Smooth muscle cell (in vitro differentiated cells): ENCODE data around the gene NSUN4. TPM values are rescaled to one million over a fixed set of nuclear protein-coding genes. Genes with fewer than 3 reads are reported as not detected.

ENCODE experiments used
- DNase-seq: peaks from one replicate; lab custom pipeline; 2025; ENCODE audit not compliant: unreplicated experiment; lab: John Stamatoyannopoulos, UW
- H2AFZ ChIP-seq: fragments of 200-600 bp; sonication (generic); 2 replicates; pipeline ENCODE4 v1.6.0; 2016; ENCODE audit warnings: antibody characterized with exemption, low read depth, mild to moderate bottlenecking
- H3F3A ChIP-seq: fragments of 200-600 bp; sonication (generic); 2 replicates; pipeline ENCODE4 v1.6.0; 2017; ENCODE audit warnings: antibody characterized with exemption, low read depth
- H3K27ac ChIP-seq: fragments of 200-600 bp; sonication (generic); 2 replicates; pipeline ENCODE4 v1.5.1; 2016; ENCODE audit warnings: low read depth, mild to moderate bottlenecking
- H3K27me3 ChIP-seq: fragments of 200-600 bp; sonication (generic); 2 replicates; pipeline ENCODE4 v1.6.1; 2016; ENCODE audit warnings: low read depth, mild to moderate bottlenecking
- H3K36me3 ChIP-seq: fragments of 200-600 bp; sonication (generic); 2 replicates; pipeline ENCODE4 v1.5.1; 2016; ENCODE audit warnings: low read depth
- H3K4me1 ChIP-seq: fragments of 200-600 bp; sonication (generic); 2 replicates; pipeline ENCODE4 v1.5.1; 2016; ENCODE audit warnings: low read depth
- H3K4me2 ChIP-seq: fragments of 200-600 bp; sonication (generic); 2 replicates; pipeline ENCODE4 v1.6.0; 2016; ENCODE audit warnings: mild to moderate bottlenecking
- H3K4me3 ChIP-seq: fragments of 200-600 bp; sonication (generic); 2 replicates; pipeline ENCODE4 v1.5.1; 2016; ENCODE audit warnings: mild to moderate bottlenecking
- H3K79me2 ChIP-seq: fragments of 200-600 bp; sonication (generic); 2 replicates; pipeline ENCODE4 v1.6.0; 2016; ENCODE audit warnings: low read depth, mild to moderate bottlenecking
- H3K9ac ChIP-seq: fragments of 200-600 bp; sonication (generic); 2 replicates; pipeline ENCODE4 v1.6.0; 2016; ENCODE audit warnings: low read depth
- H3K9me3 ChIP-seq: fragments of 200-600 bp; sonication (generic); replicated peaks from 2 replicates; pipeline ENCODE4 v1.5.1; 2016; ENCODE audit warnings: low read depth
- H4K20me1 ChIP-seq: fragments of 200-600 bp; sonication (generic); 2 replicates; pipeline ENCODE4 v1.6.0; 2016; ENCODE audit warnings: low read depth
- CTCF ChIP-seq: fragments of 200-600 bp; sonication (generic); IDR thresholded peaks from 2 replicates; pipeline ENCODE4 v1.5.1; 2017; ENCODE audit warnings: borderline replicate concordance, mild to moderate bottlenecking, antibody characterized with exemption; ENCODE audit not compliant: insufficient read depth, poor library complexity, severe bottlenecking
- WGBS: methylation state at CpG from one replicate; pipeline ENCODE4 v1.1.7; 2016; ENCODE audit warnings: low lambda C conversion rate; 5-methylcytosine and 5-hydroxymethylcytosine counted together
- polyA plus RNA-seq: library from polyadenylated mRNA; unstranded; fragments of >200 nt; fragmentation: Nextera tagmentation; extraction: Ambion mirVana; gene quantifications from 2 replicates; pipeline ENCODE4 v1.2.1, GENCODE V29; 2016
- total RNA-seq: library from RNA; depleted of rRNA; stranded (reverse); fragments of >200 nt; gene quantifications from 2 replicates; pipeline ENCODE4 v1.2.3, GENCODE V29; 2014

NSUN4 gene
- total and polyA plus RNA-seq, 2 experiments from 2014 or later = 10.8 to 14.1 TPM

GRCh38 chr1:46404482-46405196, 64.0 kb downstream of the NSUN4 start:
- WGBS = 94% methylated on average over 7 of the region's 7 CpGs
- Histone ChIP-seq H3K9me3 (no peaks in the 10 kb centered on the region), H3F3A (no peaks in the 10 kb centered on the region), H4K20me1 (no peaks in the 10 kb centered on the region), H3K4me3 (no peak overlapping the region), H3K27ac (no peak overlapping the region), H2AFZ (no peak overlapping the region), H3K27me3 (peaks cover 2% of the 10 kb centered on the region), H3K79me2 (no peaks in the 10 kb centered on the region), H3K4me2 (no peak overlapping the region), H3K36me3 (no peaks in the 10 kb centered on the region), H3K9ac (no peak overlapping the region), H3K4me1 (peaks cover 8% of the 10 kb centered on the region)
- DNase-seq = no peak
- no peak for TF ChIP-seq CTCF

GRCh38 chr1:46405197-46405555, 64.6 kb downstream of the NSUN4 start:
- Histone ChIP-seq H3K79me2 (no peaks in the 10 kb centered on the region), H3K27ac (no peak overlapping the region), H2AFZ (no peak overlapping the region), H3K27me3 (no peaks in the 10 kb centered on the region), H3K4me2 (no peak overlapping the region), H3K9me3 (no peaks in the 10 kb centered on the region), H4K20me1 (no peaks in the 10 kb centered on the region), H3K36me3 (no peaks in the 10 kb centered on the region), H3F3A (no peaks in the 10 kb centered on the region), H3K4me1 (peaks cover 8% of the 10 kb centered on the region), H3K4me3 (no peak overlapping the region), H3K9ac (no peak overlapping the region)
- no peak for TF ChIP-seq CTCF
- DNase-seq = no peak
- 94% methylated on average over 8 of the region's 12 CpGs for WGBS

GRCh38 chr1:46405724-46406123, 65.1 kb downstream of the NSUN4 start:
- Histone ChIP-seq H3K9ac (no peak overlapping the region), H2AFZ (no peak overlapping the region), H3K4me1 (peaks cover 8% of the 10 kb centered on the region), H4K20me1 (no peaks in the 10 kb centered on the region), H3K36me3 (no peaks in the 10 kb centered on the region), H3F3A (no peaks in the 10 kb centered on the region), H3K4me3 (no peak overlapping the region), H3K27me3 (no peaks in the 10 kb centered on the region), H3K27ac (no peak overlapping the region), H3K4me2 (no peak overlapping the region), H3K9me3 (no peaks in the 10 kb centered on the region), H3K79me2 (no peaks in the 10 kb centered on the region)
- no peak for DNase-seq
- TF ChIP-seq CTCF = no peak
- WGBS = 93% methylated on average over 15 of the region's 17 CpGs
